Measurements from ENCODE around the gene TRPM7.
"Not testable (repeated sequence)": the region's sequence is repeated elsewhere in the genome, so short reads cannot be mapped to it uniquely, and the experiment has no call there.

GRCh38 chr15:50622361-50622943 is 64.1 kb downstream of the TRPM7 start:
- not testable (repeated sequence) for TF ChIP-seq CTCF, POLR2A (IDR thresholded peaks at IDR 0.05)

Measured in lower leg skin (tissue), 3 donors.